Coronary artery (tissue), 2 donors: ENCODE data around the gene CRIP1.
A peak's percentile ranks its signal among the peaks of the same experiment; 100 is the strongest.

Experiments used
- DNase-seq: peaks from one replicate; pipeline ENCODE4 v3.0.0-alpha.2; 2017; ENCODE audit warnings: low spot score
- H3K27ac ChIP-seq, 2 donors: fragments of 200-600 bp; sonication (generic); one replicate each; pipeline ENCODE4 v1.5.1; 2016 to 2019
- H3K4me3 ChIP-seq: fragments of 200-600 bp; sonication (generic); 2 replicates; pipeline ENCODE4 v1.5.1; 2016; ENCODE audit warnings: mild to moderate bottlenecking, moderate library complexity
- TF ChIP-seq, protein P1 (sequence below): fragments of 200-600 bp; sonication (generic); IDR thresholded peaks from one replicate; pipeline ENCODE4 v1.5.1; 2019; ENCODE audit warnings: antibody characterized with exemption

Gene CRIP1

GRCh38 chr14:105496831-105497591 lies 10.3 kb downstream of the CRIP1 start:
- TF ChIP-seq, protein P1, sequence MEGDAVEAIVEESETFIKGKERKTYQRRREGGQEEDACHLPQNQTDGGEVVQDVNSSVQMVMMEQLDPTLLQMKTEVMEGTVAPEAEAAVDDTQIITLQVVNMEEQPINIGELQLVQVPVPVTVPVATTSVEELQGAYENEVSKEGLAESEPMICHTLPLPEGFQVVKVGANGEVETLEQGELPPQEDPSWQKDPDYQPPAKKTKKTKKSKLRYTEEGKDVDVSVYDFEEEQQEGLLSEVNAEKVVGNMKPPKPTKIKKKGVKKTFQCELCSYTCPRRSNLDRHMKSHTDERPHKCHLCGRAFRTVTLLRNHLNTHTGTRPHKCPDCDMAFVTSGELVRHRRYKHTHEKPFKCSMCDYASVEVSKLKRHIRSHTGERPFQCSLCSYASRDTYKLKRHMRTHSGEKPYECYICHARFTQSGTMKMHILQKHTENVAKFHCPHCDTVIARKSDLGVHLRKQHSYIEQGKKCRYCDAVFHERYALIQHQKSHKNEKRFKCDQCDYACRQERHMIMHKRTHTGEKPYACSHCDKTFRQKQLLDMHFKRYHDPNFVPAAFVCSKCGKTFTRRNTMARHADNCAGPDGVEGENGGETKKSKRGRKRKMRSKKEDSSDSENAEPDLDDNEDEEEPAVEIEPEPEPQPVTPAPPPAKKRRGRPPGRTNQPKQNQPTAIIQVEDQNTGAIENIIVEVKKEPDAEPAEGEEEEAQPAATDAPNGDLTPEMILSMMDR = no peak
- peak; percentile 70 for DNase-seq
- no peak overlapping the region for H3K27ac ChIP-seq

GRCh38 chr14:105497671-105498429 lies 11.2 kb downstream of the CRIP1 start:
- peak; percentile 70 for DNase-seq
- Histone ChIP-seq H3K4me3 (no peak overlapping the region), H3K27ac (no peak overlapping the region)
- TF ChIP-seq, protein P1 = no peak

More at GRCh38 chr14:105496831-105497591, 10.3 kb downstream of the CRIP1 start:
- H3K4me3 ChIP-seq = no peak overlapping the region

DNA sequence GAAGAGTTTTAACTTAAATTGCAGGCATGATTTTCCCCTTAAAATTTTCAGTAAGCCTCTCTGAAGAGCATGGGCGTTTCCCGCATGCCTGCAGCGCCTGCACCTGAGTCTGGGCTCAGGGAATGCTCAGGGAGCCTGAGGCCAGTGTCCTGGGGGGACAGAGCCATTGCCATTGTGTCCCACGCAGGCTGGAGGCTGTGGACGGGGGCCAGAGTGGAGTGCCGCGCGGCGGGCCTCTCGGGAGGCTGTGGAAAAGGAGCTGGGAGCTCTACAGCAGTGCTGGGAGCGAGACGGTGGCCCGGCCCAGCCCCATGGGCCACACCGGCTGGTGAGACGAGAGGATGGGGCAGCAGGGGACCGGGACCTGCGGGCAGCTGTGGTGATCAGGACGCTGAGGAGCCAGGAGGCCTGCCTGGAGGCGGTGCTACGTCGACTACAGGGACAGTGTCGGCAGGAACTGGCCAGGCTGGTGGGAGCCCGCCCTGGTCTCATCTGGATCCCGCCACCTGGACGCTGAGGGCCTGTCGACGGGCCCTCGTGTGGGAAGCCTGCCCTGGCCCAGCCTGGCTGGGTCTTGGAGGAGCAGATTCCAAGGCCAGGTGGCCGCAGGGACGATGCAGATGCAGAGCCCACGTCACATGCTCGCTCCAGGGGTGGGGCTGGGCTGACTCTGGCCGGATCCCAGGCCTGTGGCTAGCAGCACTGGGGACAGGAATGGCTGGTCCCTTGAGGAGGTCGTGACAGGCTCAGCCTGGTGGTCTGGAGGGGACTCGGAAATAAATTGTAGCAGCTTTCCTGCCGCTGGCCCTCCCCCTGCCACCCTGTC lies 12.0 kb downstream of the CRIP1 start:
- peak overlapping the region in 1 of 2 donors; percentile 45 for H3K27ac ChIP-seq
- H3K4me3 ChIP-seq = no peak overlapping the region
- TF ChIP-seq, protein P1 = no peak
- peak; percentile 71 for DNase-seq

DNA sequence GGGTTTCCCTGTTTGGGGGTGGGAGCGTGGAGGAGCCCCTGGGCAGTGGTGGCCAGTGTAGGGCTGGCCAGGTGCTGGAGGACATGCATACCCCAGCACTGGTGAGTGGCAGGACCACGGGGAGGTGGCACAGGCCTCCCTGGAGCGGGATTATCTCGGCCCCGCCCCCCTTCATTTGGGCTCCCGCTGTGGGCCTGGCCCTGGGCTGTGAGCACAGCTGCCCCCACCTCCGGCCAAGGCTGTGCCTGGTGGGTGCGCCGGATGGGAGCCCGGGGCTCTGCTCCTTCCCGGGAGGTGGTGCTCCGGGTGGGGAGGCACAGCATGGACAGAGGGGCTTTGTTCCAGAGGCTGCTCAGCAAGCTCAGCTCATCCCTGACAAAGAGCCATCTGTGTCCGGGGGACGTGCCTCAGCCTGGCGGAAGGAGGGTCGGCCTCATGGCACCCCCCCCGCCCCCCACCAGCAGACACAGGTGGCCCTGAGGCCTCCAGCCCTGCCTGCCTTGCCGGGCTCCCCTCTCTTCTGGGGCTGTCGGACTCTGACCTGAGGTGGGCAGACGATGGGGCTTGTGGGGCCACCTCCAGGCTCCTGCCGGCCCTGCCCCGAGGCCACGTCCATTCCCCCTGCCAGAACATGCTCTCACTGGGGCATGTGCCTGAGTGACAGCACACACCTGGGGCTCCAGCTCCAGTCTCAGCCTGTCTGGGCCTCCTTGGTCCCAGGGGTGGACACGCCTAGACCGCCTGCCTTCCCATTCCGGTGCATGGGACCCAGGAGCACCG lies 12.8 kb downstream of the CRIP1 start:
- TF ChIP-seq, protein P1 = no peak
- Histone ChIP-seq H3K4me3 (no peak overlapping the region), H3K27ac (peak overlapping the region in 1 of 2 donors; percentile 45)
- peak; percentile 74 for DNase-seq

GRCh38 chr14:105500036-105500725 lies 13.5 kb downstream of the CRIP1 start:
- Histone ChIP-seq H3K4me3 (no peak overlapping the region), H3K27ac (peak overlapping the region in 1 of 2 donors; percentile 45)
- DNase-seq = peak; percentile 79
- TF ChIP-seq, protein P1 = no peak

DNA sequence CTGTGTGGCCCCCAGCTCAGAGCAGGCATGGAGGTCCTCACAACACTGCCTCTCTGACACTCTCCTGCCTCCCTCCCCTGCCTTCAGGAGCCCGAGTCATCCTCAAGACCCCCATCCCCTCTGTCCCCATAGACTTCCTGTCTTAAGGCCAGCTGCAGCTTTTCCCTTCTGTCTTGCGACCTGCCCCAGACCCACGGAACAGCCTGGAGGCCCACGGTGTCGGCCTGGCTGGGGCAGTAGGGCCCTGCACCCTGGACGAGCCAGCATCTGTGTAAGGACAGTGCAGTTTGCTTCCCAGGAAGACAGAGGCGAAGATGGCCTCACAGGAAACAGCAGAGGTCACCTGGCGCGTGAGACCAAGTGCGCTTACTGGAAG lies 14.0 kb downstream of the CRIP1 start:
- Histone ChIP-seq H3K4me3 (no peak overlapping the region), H3K27ac (no peak overlapping the region)
- TF ChIP-seq, protein P1 = no peak
- DNase-seq = no peak
